Measurements from ENCODE around the gene DTNB.

The DTNB gene

GRCh38 chr2:25497229-25497917, 176.0 kb downstream of the DTNB start:
- TF ChIP-seq, protein P1, sequence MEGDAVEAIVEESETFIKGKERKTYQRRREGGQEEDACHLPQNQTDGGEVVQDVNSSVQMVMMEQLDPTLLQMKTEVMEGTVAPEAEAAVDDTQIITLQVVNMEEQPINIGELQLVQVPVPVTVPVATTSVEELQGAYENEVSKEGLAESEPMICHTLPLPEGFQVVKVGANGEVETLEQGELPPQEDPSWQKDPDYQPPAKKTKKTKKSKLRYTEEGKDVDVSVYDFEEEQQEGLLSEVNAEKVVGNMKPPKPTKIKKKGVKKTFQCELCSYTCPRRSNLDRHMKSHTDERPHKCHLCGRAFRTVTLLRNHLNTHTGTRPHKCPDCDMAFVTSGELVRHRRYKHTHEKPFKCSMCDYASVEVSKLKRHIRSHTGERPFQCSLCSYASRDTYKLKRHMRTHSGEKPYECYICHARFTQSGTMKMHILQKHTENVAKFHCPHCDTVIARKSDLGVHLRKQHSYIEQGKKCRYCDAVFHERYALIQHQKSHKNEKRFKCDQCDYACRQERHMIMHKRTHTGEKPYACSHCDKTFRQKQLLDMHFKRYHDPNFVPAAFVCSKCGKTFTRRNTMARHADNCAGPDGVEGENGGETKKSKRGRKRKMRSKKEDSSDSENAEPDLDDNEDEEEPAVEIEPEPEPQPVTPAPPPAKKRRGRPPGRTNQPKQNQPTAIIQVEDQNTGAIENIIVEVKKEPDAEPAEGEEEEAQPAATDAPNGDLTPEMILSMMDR (IDR thresholded peaks at IDR 0.05): no peak

DNA sequence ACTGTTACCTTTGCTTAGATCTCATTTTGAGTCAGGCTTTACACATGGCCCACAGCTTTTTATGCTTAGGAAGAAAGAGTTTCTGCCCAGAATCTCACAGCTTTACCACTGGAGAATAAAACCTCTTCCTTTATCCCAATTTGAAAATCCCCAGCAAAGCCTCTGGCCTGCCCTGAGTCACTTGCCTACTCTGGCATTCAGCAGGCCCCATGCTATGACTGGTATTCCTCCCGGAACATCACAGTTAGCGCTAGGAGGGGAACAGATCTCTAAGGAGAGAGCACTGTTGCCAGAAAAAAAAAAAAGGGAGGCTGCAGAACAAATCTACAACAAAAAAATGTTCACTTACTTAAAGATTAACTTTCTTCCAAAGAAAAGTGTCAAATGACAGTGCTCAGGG, 178.8 kb downstream of the DTNB start:
- TF ChIP-seq, protein P1 (IDR thresholded peaks at IDR 0.05): no peak

- TF ChIP-seq, protein P1 (IDR thresholded peaks at IDR 0.05): no peak
These were observed 180.2 kb downstream of the DTNB start for GRCh38 chr2:25493207-25493606.

DNA sequence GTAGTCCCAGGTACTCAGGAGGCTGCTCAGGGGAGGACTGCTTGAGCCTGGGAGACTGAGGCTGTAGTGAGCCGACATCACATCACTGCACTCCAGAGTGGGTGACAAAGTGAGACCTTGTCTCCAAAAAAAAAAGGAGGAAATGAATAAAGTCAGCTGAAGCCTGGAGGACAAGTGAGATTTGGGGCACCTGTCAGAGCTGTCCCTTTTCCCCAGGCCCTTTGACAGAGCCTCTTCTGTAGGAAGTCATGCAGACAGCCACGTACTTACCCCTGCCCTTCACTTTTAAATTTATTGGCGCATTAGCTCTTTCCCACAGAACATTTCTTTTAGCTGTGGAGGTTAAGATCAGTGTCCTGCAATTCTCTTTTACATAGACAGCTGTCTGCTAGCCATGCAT, 180.7 kb downstream of the DTNB start:
- TF ChIP-seq, protein P1 (IDR thresholded peaks at IDR 0.05): no peak

- TF ChIP-seq, protein P1 (IDR thresholded peaks at IDR 0.05): no peak
These were observed 181.3 kb downstream of the DTNB start for GRCh38 chr2:25491966-25492532.

DNA sequence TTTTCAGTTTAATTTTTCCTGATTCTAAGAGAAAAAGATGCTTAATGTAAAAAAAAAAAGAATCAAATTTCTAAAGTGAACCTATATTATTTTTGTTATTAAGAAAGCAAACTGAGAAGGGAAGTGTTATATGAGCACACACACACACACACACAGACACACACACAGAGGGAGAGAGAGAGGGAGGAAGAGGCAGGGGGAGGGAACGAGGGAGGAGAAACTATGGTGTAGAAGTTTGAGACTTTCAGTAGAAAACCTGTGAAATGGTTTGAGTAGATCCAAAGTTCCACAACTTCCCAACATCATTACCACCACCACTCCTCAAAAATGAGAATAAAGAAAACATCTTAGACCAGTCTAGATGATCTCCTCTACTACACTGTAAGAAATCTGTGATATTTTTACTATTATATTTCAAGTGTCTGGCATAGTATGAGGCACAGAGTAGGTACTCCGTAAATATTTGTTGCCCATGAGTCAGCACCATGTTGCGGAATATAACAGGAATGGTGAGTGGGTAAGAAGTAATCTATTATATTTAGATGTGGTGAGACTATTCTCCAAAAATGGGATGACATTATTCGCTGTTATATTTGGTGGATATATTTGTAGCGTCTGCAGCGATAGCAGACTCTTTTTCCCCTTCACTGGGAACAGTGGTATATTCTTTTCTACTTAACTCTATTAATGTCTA, 182.2 kb downstream of the DTNB start:
- TF ChIP-seq, protein P1 (IDR thresholded peaks at IDR 0.05): no peak

GRCh38 chr2:25490217-25490616, 183.2 kb downstream of the DTNB start:
- TF ChIP-seq, protein P1 (IDR thresholded peaks at IDR 0.05): no peak

Data from LNCAP (cell line).